DOHH2 (cell line): ENCODE results near the gene SNX5.
A peak's percentile ranks its signal among the peaks of the same experiment; 100 is the strongest.

Experiments used
- H3F3A ChIP-seq: fragments of 200-600 bp; sonication (generic), shearing (Covaris generic); 2 replicates; pipeline ENCODE4 v1.6.0; 2016; ENCODE audit warnings: antibody characterized with exemption, mild to moderate bottlenecking; ENCODE audit not compliant: control insufficient read depth, insufficient read depth
- H3K27ac ChIP-seq: fragments of 200-600 bp; sonication (generic); 2 replicates; pipeline ENCODE4 v1.5.1; 2014; ENCODE audit warnings: low read depth, mild to moderate bottlenecking, low read length, moderate library complexity
- H3K27me3 ChIP-seq: fragments of 200-600 bp; sonication (generic); 2 replicates; pipeline ENCODE4 v1.6.1; 2014; ENCODE audit warnings: mild to moderate bottlenecking, low read length, mixed read lengths; ENCODE audit not compliant: control insufficient read depth
- H3K36me3 ChIP-seq: fragments of 200-600 bp; sonication (generic); 2 replicates; pipeline ENCODE4 v1.6.1; 2014; ENCODE audit warnings: mild to moderate bottlenecking, low read length, moderate library complexity, mixed read lengths; ENCODE audit not compliant: control insufficient read depth
- H3K4me1 ChIP-seq: fragments of 200-600 bp; sonication (generic); 2 replicates; pipeline ENCODE4 v1.6.1; 2014; ENCODE audit warnings: mild to moderate bottlenecking, low read length, mixed read lengths; ENCODE audit not compliant: control insufficient read depth
- H3K4me2 ChIP-seq: fragments of 200-600 bp; sonication (generic); 2 replicates; pipeline ENCODE4 v1.6.0; 2014; ENCODE audit warnings: mild to moderate bottlenecking, low read length, moderate library complexity
- H3K4me3 ChIP-seq: fragments of 200-600 bp; sonication (generic); 2 replicates; pipeline ENCODE4 v1.5.1; 2014; ENCODE audit warnings: mild to moderate bottlenecking, low read length, mixed read lengths
- H3K79me2 ChIP-seq: fragments of 200-600 bp; sonication (generic); 2 replicates; pipeline ENCODE4 v1.6.1; 2014; ENCODE audit warnings: mild to moderate bottlenecking, low read length, mixed read lengths; ENCODE audit not compliant: control insufficient read depth
- H3K9me2 ChIP-seq: fragments of 200-600 bp; sonication (generic); replicated peaks from 2 replicates; pipeline ENCODE4 v1.6.1; 2014; ENCODE audit warnings: mild to moderate bottlenecking, low read length, mixed read lengths; ENCODE audit not compliant: control insufficient read depth
- H3K9me3 ChIP-seq: fragments of 200-600 bp; sonication (generic); 2 replicates; pipeline ENCODE4 v1.6.1; 2014; ENCODE audit warnings: antibody characterized with exemption, low read length, mixed read lengths; ENCODE audit not compliant: control insufficient read depth, insufficient read depth
- H4K20me1 ChIP-seq: fragments of 200-600 bp; sonication (generic); 2 replicates; pipeline ENCODE4 v1.6.0; 2014; ENCODE audit warnings: low read depth, mild to moderate bottlenecking, antibody characterized with exemption, low read length, moderate library complexity; ENCODE audit not compliant: control insufficient read depth, insufficient read depth
- CTCF ChIP-seq: fragments of 200-600 bp; sonication (generic); IDR thresholded peaks from one replicate; pipeline ENCODE4 v1.5.1; 2014; ENCODE audit warnings: antibody characterized with exemption, mild to moderate bottlenecking, low read depth, low read length; ENCODE audit not compliant: poor library complexity, severe bottlenecking
- EZH2phosphoT487 ChIP-seq: fragments of 200-600 bp; sonication (generic); IDR thresholded peaks from 2 replicates; pipeline ENCODE4 v1.6.1; 2017; ENCODE audit warnings: borderline replicate concordance, mild to moderate bottlenecking, antibody characterized with exemption, low read length, moderate library complexity, mixed read lengths

Gene SNX5

GRCh38 chr20:17955302-17955701 lies 13.3 kb downstream of the SNX5 start:
- Histone ChIP-seq H3K9me2 (no peaks in the 10 kb centered on the region), H3K27ac (peak overlapping the region; percentile 86), H4K20me1 (peaks cover 78% of the 10 kb centered on the region), H3K36me3 (peaks cover 99% of the 10 kb centered on the region), H3K4me2 (peak overlapping the region; percentile 74), H3K4me1 (peaks cover 100% of the 10 kb centered on the region), H3K27me3 (no peaks in the 10 kb centered on the region), H3K4me3 (peak overlapping the region; percentile 62), H3F3A (peaks cover 88% of the 10 kb centered on the region), H3K79me2 (peaks cover 100% of the 10 kb centered on the region), H3K9me3 (no peaks in the 10 kb centered on the region)
- TF ChIP-seq CTCF: no peak
- TF ChIP-seq EZH2phosphoT487: no peak

GRCh38 chr20:17953935-17954334 lies 14.7 kb downstream of the SNX5 start:
- peaks cover 88% of the 10 kb centered on the region for H3F3A ChIP-seq
- peak overlapping the region; percentile 86 for H3K27ac ChIP-seq
- peaks cover 72% of the 10 kb centered on the region for H4K20me1 ChIP-seq
- no peaks in the 10 kb centered on the region for H3K9me3 ChIP-seq
- H3K9me2 ChIP-seq: no peaks in the 10 kb centered on the region
- peak overlapping the region; percentile 74 for H3K4me2 ChIP-seq
- peaks cover 99% of the 10 kb centered on the region for H3K36me3 ChIP-seq
- peaks cover 100% of the 10 kb centered on the region for H3K4me1 ChIP-seq
- TF ChIP-seq EZH2phosphoT487 (no peak), CTCF (no peak)
- peaks cover 100% of the 10 kb centered on the region for H3K79me2 ChIP-seq
- H3K27me3 ChIP-seq: no peaks in the 10 kb centered on the region
- H3K4me3 ChIP-seq: peak overlapping the region; percentile 33

GRCh38 chr20:17952692-17953684 lies 15.6 kb downstream of the SNX5 start:
- Histone ChIP-seq H4K20me1 (peaks cover 69% of the 10 kb centered on the region), H3F3A (peaks cover 88% of the 10 kb centered on the region), H3K4me2 (peak overlapping the region; percentile 74), H3K36me3 (peaks cover 99% of the 10 kb centered on the region), H3K9me3 (no peaks in the 10 kb centered on the region), H3K4me3 (peak overlapping the region; percentile 33), H3K4me1 (peaks cover 100% of the 10 kb centered on the region), H3K27me3 (no peaks in the 10 kb centered on the region), H3K27ac (peak overlapping the region; percentile 86), H3K79me2 (peaks cover 100% of the 10 kb centered on the region), H3K9me2 (no peaks in the 10 kb centered on the region)
- TF ChIP-seq CTCF: no peak
- no peak for TF ChIP-seq EZH2phosphoT487
